GM21367 (cell line): ENCODE measurements around the gene PEX5.

ENCODE experiments used
- ATAC-seq: cut with Tn5 transposase; IDR thresholded peaks from one replicate; pipeline ENCODE4 v1.9.1; 2021; ENCODE audit not compliant: unreplicated experiment

PEX5 gene

DNA sequence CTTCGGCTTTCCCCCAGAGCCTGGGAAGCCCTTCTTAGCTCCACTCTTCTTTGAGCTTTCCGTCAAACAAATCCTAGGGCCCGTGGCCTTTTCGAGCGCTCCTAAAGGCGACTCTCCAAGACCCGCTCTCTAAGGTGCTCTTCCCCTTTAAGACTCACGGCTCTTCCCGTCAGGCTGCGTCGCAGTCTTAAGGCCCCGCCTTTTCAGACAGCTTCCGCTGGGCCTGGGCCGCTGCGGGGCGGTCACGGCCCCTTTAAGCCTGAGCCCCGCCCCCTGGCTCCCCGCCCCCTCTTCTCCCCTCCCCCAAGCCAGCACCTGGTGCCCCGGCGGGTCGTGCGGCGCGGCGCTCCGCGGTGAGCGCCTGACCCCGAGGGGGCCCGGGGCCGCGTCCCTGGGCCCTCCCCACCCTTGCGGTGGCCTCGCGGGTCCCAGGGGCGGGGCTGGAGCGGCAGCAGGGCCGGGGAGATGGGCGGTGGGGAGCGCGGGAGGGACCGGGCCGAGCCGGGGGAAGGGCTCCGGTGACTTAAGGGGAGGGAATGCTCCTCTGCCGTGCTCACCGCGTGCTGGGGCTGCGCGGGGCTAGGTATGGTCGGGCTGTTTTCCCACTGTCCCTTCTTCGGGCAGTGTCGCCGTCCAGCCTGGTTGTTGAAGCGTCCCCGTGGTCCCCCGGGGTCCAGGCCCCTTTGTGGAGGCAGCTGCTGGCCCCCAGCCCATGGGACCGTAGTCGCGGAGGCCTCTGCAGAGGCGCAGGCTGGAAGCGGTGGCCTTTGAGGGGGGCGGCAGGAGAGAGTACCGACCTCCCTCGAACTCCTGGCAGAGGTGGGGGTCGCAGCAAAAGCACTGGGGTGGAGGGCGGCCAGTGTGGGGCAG is at the start of gene PEX5:
TSS of gene PEX5 (plus strand) at position 289 of the 870 bp plus-strand sequence. CDS start 692 bp downstream, outside the sequence.
- ATAC-seq: peak; percentile 93

DNA sequence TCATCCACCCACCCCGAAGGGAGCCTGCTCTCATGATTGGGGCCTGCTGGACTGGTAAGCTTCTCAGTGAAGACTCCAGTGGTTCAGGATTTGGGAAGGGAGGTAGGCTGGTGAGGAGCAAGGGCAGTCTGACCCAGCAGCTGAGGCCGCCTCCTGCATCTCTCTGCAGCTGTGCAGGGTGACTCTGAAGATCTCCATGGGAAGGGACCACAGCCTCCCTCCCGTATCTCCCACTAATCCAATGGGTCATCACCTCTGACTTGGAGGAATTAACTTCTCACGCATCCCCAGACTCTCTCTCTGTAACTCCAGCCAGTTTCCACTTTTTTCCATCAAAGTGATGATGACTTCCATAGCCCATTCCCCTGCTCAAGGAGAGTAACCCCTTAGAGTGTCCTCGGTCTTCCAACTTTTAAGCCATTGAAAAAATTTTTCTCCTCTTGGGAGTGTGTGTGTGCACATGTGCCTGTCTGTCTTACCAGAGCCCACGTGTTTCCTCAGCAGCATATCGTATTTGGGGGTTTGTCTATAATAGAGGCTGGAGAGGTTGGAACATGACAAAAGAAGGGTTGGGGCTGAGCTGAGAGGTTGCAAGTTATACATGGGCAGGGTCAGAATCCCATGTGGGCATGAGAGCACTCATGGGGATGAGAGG is 48.0 kb upstream of the PEX5 start:
- ATAC-seq: no peak

DNA sequence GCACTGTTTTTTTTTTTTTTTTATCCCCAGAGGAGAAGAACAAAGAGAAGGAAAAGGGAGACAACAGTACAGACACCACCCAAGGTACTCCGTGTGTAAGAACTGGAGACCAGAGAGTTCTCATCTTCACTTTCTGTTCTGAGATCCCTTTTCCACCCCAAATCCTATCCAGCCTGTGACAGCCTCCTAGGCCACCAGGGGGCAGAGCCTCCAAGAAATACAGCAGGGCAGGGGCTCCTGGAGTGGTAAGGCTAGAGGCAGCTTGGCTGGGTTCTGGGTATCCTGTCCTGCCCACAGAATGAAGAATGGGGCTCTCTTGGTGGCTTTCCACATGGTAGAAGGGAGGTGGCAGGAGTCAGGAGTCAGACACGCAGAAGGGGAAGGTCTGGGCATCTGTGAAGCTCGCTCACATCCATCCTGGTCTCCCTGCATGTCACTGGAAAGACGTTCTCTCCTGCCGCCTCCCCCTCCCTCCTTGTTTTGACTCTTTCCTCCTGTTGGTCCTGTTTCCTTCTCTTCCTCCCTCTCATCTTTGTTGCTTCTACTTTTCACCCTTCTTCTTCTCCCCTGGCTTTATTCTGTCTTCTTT is 47.3 kb upstream of the PEX5 start:
- no peak for ATAC-seq

DNA sequence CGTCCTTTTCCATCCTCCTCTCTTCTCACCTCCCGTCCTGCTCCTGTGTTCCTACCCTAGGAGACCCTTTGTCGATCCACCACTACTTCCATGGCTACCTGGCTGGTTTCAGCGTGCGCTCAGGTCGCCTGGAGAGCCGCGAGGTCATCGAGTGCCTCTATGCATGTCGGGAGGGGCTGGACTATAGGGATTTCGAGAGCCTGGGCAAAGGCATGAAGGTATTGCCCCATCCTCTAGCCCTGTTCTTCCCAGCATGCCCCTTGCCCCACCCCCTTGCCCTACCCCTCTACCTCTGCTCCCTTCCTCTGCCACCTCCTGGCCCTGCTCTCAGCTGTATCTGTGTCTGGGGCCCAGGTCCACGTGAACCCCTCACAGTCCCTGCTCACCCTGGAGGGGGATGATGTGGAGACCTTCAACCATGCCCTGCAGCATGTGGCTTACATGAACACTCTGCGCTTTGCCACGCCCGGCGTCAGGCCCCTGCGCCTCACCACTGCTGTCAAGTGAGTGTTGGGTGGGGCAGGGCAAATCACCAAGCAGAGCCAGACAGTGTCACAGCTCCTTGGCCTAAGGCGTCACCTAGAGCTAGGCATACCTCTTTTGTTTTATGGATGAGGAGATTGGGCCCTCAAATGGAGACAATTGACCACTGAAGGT is 46.5 kb upstream of the PEX5 start:
- ATAC-seq: no peak

DNA sequence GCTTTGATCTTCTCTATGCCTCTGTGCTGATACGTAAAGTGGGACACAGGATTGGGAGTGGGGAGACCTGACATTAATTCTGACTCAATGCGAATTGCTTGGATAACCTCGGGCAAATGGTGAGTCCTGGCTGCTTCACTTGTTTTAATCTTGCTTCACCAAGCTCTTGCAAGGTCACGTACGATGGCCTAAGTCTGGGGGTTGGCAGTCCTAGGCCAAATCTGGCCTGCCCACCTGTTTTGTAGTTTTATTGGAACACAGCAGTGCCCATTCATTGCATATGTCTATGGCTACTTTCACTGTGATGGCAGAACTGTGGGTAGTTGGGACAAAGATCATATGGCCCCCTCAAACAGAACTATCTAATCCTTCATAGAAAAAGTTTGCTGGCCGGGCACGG is 45.9 kb upstream of the PEX5 start:
- no peak for ATAC-seq

DNA sequence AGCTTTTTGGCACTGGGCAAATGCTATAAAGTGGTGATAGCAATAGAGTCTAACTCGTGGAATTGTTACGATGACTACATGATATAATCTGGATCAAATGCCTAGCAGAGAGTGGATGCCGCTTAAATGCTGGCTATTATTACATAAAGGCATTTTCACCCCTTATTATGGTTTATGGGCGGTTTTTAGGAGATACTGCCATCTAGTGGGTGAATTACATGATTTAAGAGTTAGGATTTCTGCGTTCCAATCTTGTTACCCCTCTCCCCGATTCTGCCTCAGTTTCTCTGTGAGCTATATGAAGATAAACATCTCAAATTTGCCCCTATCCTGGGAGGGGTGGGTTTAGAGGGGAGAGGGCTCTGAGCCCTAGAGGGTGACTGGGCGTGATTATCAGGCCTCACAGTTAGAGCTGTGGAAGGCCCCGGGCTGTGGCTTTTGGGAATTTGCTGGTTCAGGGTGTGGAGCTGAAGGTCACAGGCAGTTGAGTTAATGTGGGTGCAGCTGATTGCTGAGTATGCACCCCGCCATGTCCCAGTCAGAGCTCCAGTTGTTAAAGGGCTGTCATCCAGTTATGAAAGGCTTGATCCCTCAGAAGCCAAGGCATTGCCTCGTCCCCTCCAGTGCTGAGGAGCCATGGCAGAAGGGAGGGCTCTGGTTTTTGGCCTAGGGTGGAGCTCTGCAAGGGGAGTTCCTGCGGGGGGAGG is 44.9 kb upstream of the PEX5 start:
- ATAC-seq: no peak

DNA sequence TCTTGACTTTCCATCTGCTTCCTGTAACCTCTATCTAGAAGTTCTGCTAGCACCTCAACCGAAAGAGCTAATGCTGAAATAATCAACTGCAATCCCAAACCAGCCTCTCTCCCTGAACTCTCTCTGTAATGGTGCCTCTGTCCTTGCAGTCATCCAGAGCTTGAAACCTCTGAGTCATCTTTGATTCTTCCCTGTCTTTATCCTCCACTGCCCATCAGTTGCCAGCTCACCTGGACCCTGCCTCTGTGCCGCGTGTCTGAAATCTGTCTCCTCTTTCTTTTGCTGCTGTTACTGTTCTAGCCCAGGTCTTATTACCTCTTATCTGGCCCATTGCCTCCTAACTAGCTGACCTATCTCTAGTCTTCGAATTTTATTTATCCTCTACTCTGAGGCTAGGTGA is 43.8 kb upstream of the PEX5 start:
- ATAC-seq: no peak

DNA sequence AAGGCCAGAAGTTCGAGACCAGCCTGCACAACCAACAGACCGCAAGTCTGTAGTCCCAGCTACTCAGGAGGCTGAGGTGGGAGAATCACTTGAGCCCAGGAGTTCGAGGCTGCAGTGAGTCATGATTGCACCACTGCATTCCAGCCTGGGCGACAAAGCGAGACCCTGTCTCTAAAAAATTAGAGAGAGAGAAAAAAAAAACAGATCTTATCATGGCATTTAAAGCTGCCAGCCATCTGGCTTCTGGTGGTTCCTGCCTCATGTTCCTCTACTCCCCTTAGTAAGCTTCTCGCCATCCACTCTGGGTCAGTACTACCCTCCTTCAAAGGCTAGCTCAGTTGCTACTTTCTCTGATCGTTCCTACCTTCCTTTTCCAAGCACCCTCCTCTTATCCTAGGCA is 43.3 kb upstream of the PEX5 start:
- ATAC-seq: no peak

DNA sequence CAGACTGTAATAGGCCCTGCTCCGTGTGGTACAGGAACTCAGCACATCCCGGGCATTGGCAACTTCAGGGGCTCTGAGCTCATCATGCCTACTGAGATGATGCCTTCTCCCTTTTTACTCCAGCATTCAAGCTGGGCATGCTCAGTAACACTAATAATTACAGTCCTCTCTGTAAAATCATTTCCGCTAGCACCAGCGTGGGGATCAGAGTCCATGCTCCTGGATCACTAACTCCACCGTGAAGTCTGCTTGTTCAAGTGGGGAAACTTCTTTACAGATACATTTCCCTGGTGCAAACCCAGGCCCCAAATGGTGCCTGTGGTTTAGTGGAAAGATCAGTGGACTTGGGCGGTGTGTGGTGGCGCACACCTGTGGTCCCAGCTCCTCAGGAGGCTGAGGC is 42.6 kb upstream of the PEX5 start:
- ATAC-seq: no peak

DNA sequence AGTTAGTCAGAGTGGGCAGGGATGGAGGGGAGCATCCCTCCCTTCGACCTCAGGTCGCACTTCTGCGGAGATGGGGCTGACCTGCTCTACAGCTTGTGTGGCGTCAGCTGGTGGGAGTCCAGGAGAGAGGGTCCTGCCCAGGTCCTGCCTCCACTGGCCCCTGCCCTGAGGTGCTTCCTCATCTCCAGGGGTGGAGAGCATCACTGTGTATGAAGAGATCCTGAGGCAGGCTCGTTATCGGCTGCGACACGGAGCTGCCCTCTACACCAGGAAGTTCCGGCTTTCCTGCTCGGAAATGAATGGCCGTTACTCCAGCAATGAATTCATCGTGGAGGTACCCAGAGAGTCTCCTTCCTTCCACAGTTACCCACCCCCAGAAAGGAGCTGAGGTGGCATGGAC is 39.1 kb upstream of the PEX5 start:
- no peak for ATAC-seq

DNA sequence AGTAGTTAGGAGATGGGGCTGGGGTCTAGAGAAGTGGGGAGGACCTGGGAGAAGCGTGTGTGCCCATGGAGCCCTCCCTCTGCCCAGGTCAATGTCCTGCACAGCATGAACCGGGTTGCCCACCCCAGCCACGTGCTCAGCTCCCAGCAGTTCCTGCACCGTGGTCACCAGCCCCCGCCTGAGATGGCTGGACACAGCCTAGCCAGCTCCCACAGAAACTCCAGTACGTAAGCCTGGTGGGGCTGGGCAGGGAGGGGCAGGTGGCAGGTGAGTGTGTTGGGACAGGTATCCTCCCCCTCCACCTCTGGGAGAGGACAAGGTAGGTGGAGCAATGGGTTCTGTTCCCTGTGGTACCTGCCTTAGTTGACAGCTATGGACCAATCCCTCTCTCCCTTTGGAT is 38.6 kb upstream of the PEX5 start:
- ATAC-seq: no peak

DNA sequence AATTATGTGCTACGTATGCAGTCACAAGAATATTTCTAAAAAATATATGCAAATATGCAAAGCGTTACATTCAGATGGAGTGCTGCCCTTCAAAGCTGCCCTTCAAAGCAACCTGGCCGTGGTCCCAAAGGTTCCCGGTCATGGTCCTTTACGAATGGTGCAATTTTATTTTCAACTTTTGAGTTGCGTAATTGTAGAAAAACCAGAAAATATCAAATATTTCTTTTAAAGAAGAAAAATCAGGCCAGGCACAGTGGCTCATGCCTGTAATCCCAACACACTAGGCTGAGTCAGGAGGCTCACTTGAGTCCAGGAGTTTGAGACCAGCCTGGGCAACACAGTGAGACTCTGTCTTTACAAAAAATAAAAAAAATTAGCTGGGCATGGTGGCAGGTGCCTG is 38.0 kb upstream of the PEX5 start:
- no peak for ATAC-seq

DNA sequence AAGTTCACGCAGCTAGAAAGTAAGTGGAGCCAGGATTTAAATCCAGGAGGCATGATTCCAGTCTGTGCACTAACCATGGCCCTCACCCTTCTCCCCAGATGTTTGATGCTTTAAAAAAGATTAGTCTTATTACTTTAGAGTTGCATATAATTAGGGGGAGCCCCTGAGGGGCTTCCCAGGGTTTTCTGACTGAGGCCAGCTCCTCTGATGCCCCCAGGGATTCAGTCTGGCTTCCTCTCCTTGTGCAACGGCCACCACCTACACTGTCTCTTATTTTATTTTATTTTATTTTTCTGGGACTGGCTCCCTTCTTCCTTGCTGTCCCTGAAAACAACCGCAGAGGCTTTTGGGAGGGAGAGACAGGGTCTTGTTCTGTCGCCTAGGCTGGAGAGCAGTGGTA is 36.7 kb upstream of the PEX5 start:
- ATAC-seq: no peak

DNA sequence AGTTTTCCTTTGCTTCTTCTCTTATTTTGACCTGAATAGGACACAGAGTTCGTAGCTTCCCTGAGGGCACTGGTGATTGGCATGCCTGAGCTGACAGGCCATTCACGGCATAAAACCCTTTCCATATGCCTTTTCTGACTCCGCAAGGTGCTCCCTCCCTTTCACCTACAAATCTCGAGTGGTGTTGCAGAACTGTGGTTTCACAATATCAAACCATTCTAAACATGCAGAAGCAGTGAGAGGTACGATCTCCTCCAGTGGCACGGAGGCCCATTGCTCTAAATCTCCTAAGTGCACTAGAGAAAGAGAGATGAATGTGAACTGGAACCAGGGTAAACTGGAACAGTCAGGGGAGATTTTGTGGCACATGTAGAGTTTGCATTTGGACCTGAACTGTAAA is 35.4 kb upstream of the PEX5 start:
- ATAC-seq: no peak

DNA sequence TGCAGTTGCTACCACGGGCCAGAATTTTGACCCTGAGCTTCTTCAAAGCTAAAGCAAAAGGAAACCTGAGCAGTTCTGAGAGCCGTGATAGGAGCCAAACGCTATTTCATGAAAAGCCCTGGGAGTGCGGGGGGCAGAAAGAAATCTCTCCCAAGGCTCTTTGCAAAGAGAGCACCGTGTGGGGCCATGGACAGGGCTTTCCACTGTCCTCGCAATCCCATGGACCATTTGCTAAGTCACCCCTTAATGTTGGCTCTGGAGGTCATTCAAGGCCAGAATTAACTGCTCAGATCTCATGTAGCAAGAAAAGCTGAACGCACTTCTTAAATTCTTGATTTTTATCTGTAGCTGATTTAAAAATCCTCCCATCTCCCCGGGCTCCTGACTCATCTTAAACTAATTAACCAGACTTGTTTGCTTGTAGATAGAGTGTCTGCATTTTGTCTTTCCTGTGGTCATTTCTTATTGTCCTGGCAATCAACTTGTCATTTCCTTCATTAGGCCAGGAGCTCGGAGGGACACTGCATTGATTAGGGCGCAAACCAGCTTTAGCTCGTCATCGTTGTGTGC is 34.5 kb upstream of the PEX5 start:
- no peak for ATAC-seq

DNA sequence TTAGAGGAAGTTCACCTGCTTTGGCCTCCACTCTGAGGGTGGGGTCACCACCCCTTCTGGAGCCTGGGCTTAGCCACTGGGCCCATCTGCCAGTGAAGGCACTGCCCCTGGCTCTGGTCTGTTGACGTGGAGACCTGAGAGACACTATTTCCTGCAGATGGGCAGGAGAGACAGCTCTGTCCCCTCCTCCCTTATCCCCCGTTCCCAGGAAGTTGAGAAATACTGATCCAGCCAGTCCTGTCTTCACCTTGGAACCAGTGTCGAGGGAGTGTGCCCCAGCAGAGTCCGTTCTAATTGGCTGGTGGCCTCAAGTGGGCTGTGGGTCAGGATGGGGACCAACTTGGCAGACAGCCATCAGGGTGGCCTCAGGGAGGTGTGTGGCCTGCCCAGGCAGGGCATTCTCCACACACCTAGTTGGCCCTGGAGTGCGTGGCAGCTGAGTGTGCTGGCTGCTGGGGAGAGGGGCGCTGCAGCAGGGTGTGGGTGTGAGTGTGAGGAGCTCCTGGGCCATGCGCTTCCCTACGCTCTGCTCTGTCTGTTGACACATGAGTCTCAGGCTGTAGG is 33.9 kb upstream of the PEX5 start:
- ATAC-seq: no peak

DNA sequence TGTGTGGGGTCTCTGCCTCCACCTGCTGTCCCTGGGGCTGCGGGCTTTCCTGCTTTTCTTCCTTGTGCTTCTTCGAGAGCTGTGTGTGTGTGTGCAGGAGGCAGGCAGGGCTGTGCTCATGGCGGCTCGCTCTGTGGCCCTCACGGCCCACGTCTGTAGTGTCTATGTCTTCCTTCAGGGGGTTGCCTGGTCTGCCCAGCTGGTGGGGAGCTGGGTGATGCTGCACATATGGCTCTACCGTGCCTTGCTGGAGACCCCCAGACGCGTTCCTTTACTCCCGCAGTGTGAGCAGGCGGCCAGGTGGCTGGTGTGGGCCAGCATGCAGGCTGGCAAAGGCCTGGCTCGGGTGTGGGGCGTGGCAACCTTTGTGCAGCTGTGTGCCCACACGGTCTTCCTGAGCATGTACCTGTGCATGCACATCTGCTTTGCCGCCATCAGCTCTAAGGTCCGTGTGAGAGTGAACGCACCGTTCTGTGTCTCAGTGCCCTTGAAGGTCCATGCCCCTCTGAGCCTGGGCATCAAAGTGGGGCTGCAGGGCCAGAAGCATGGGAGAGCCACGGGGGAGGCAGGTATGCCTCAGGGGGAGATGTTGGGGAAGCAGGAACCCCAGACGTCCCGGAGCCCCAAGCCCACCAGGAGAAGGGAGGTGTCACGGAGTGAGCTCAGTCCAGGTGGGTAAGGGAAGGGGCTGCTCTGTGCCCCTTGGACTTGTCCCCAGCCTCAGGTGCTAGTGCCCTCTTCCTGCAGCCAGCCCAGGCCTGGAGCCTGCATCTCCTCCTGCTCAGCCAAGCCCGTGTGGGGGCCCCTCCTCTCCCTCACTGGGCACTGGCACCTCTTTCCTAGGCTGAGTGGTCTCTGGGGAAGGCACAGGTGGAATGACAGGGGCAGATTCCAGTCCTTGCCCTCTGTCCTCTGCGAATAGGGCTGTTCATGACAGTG is 33.0 kb upstream of the PEX5 start:
- ATAC-seq: no peak

DNA sequence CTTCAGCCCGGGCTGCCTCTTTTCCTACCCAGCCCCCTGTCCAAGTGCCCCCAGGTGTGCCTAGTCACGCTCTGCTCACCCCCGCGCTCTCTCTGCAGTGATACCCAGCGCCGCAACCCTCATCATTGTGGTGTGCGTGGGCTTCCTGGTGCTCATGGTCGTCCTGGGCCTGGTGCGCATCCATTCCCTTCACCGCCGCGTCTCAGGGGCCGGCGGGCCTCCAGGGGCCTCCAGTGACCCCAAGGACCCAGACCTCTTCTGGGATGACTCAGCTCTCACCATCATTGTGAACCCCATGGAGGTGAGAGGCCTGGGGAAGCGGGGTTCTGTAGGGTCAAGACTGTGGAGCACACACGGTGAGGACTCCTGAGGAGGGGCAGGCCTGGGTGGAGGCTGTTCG is 32.1 kb upstream of the PEX5 start:
- ATAC-seq: no peak
